Measurements from ENCODE around the gene COL27A1.

COL27A1 gene

GRCh38 chr9:114246558-114246957 is 91.2 kb downstream of the COL27A1 start:
- in situ Hi-C loops (cut with MboI; ENCODE audit: low sequenced_read_pairs, unreplicated experiment) = no loop called here
- TF ChIP-seq, protein P1, sequence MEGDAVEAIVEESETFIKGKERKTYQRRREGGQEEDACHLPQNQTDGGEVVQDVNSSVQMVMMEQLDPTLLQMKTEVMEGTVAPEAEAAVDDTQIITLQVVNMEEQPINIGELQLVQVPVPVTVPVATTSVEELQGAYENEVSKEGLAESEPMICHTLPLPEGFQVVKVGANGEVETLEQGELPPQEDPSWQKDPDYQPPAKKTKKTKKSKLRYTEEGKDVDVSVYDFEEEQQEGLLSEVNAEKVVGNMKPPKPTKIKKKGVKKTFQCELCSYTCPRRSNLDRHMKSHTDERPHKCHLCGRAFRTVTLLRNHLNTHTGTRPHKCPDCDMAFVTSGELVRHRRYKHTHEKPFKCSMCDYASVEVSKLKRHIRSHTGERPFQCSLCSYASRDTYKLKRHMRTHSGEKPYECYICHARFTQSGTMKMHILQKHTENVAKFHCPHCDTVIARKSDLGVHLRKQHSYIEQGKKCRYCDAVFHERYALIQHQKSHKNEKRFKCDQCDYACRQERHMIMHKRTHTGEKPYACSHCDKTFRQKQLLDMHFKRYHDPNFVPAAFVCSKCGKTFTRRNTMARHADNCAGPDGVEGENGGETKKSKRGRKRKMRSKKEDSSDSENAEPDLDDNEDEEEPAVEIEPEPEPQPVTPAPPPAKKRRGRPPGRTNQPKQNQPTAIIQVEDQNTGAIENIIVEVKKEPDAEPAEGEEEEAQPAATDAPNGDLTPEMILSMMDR (IDR thresholded peaks at IDR 0.05; ENCODE audit: borderline replicate concordance, control extremely low read depth, extremely low read depth, insufficient read depth, missing control alignments) = no peak
- DNase-seq (ENCODE audit: low spot score) = no peak

DNA sequence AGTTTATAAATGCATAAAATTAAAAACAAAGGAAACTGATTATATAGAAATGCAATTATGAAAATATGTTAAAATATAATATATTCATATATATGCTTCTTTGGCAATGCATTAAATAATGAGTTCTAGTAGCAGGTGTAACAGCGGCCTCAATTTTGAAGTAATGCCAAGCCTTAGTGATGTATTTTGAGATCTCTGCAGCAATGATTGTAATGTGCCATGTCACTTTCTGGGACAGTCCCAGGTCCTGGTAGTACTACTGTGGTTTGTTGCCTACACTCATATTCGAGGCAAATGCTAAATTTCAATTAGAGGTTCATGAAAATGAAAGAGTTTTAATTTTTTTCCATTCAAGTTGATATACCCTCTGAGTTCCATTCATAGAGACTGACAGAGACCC is 91.7 kb downstream of the COL27A1 start:
- in situ Hi-C loops (cut with MboI; ENCODE audit: low sequenced_read_pairs, unreplicated experiment) = no loop called here
- TF ChIP-seq, protein P1 (IDR thresholded peaks at IDR 0.05; ENCODE audit: borderline replicate concordance, control extremely low read depth, extremely low read depth, insufficient read depth, missing control alignments) = no peak
- DNase-seq (ENCODE audit: low spot score) = no peak

DNA sequence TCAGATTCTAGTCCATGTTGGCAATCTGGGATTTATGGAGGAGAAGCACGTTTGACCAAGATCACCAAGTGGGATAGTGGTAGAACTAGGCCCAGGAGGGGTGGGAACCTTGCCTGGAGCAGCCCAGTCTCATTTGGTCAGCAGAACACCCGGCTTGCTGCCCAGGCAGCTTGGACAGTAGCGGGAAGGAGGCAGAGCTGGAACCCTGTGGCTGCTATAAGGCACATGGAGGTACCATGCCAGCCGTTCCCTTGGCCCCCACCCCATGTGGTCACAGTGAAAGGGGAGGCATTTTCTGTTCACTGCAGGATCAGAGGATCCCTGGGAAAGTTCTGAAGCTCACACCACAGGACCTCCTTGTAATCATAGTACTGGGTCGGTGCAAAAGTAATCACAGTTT is 92.2 kb downstream of the COL27A1 start:
- TF ChIP-seq, protein P1 (IDR thresholded peaks at IDR 0.05; ENCODE audit: borderline replicate concordance, control extremely low read depth, extremely low read depth, insufficient read depth, missing control alignments) = no peak
- in situ Hi-C loops (cut with MboI; ENCODE audit: low sequenced_read_pairs, unreplicated experiment) = no loop called here
- no peak for DNase-seq (ENCODE audit: low spot score)

- in situ Hi-C loops (cut with MboI; ENCODE audit: low sequenced_read_pairs, unreplicated experiment) = no loop called here
- TF ChIP-seq, protein P1 (IDR thresholded peaks at IDR 0.05; ENCODE audit: borderline replicate concordance, control extremely low read depth, extremely low read depth, insufficient read depth, missing control alignments) = no peak
- DNase-seq (ENCODE audit: low spot score) = no peak
These were observed 93.0 kb downstream of the COL27A1 start for GRCh38 chr9:114248299-114248707.

- TF ChIP-seq, protein P1 (IDR thresholded peaks at IDR 0.05; ENCODE audit: borderline replicate concordance, control extremely low read depth, extremely low read depth, insufficient read depth, missing control alignments) = no peak
- in situ Hi-C loops (cut with MboI; ENCODE audit: low sequenced_read_pairs, unreplicated experiment) = no loop called here
These were observed 94.3 kb downstream of the COL27A1 start for GRCh38 chr9:114249424-114250234.

GRCh38 chr9:114250235-114250568 is 94.9 kb downstream of the COL27A1 start:
- in situ Hi-C loops (cut with MboI; ENCODE audit: low sequenced_read_pairs, unreplicated experiment) = no loop called here
- TF ChIP-seq, protein P1 (IDR thresholded peaks at IDR 0.05; ENCODE audit: borderline replicate concordance, control extremely low read depth, extremely low read depth, insufficient read depth, missing control alignments) = no peak
- no peak for DNase-seq (ENCODE audit: low spot score)

More at GRCh38 chr9:114249424-114250234, 94.3 kb downstream of the COL27A1 start:
- DNase-seq (ENCODE audit: low spot score) = no peak
